Right hindlimb (tissue), 1 donor: ENCODE results near the gene TFAP2E.

Experiments
- DNase-seq: peaks from one replicate; pipeline ENCODE4 v3.0.0-alpha.2; 2018

Gene TFAP2E

GRCh38 chr1:35573198-35574124 is at the start of gene TFAP2E:
TFAP2E (plus strand) TSS chr1:35573314; CDS start chr1:35573578, 264 bp downstream.
- peak; percentile 64 for DNase-seq

DNA sequence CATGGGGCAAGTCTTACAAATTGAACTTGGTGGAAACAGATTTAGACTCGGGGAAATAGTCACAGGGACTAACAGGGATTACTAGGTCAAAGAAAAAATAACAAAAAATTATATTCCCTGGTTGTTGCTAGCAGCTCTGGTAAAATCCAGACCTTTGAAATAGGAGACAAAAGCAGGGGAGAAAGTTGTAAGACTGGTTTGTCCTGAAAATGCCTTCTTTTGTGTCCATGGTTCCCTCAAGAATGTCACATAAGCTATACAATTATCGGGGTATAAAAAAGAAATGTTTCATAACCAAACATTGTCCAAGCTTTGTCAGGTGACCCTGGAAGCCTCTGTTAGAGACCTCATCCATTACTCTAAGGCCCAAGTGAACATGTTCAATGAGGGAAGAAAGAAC is 49.0 kb upstream of the TFAP2E start:
- no peak for DNase-seq

- no peak for DNase-seq
Measured at GRCh38 chr1:35530168-35530567, 42.9 kb upstream of the TFAP2E start.

- DNase-seq, result no peak
Measured at GRCh38 chr1:35530946-35531345, 42.2 kb upstream of the TFAP2E start.

DNA sequence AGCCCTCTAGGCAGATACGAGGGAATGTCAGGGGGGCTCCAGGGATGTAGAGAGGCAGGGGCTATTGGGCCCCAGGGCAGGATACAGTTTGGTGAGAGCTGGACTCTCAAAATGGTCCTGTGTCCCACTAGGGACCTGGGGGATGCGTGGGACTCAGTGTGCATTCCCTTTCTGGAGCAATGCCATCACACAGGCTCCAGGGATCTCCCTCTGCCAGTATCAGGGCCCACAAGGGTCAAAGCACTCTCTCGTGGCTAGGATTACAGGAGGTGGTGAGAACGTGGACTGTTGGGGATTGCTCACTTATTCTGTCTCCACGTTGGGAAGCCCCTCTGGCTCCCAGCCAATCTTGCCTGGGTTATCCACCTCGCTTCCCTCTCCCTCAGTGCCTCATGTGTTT is 41.7 kb upstream of the TFAP2E start:
- DNase-seq, result no peak

DNA sequence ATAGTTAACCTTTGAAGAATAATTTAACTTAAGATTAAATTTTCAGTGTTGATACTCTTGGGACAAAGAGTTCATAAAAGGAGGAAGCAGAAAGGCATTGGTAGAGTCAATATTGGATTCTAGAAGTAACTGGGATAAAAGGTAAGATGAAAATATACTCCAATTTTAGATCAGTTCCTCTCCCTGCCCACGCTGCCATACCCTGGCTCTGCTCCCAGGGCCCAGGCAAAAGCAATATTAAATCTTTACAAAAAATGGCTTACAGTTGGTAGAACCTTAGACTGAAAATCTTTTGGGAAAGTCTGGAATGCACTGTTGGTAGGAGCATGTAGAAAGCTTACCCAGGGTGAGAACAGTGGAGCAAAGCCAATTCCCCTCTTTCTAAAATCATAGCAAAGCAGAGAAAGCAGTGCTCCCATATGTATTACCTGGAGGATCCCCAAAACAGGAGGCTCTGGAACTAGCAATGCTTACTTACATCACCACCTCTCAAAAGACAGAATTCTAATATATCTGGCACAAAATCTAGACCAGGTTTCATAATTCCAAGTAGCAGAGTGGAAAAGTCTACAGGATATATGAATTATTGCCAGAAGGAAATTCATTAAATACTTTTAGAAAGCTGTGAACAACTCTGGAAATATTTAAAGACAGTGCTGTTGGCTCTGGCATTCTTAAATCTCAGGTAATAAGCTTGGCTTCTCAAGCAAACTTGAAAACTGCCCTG is 40.5 kb upstream of the TFAP2E start:
- DNase-seq, result no peak

GRCh38 chr1:35533586-35533985 is 39.5 kb upstream of the TFAP2E start:
- DNase-seq, result no peak

DNA sequence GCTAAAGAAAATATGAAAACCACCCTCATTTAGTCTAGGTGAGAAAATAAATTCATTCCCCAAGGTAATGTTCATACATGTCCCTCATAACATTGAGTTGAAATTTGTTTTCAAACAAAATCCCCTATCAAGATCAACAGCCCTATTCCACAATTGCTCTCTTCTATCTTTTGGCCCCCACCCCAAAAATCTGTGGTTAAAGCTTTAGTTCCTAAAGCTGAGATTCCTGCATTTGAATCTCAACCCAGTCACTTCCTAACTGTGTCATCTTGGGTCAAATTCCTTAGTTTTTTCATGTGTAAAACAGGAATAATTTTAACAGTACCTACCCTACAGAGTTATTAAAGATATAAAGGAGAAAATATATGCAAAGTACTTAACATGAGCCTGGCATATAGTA is 37.9 kb upstream of the TFAP2E start:
- no peak for DNase-seq

- no peak for DNase-seq
Measured at GRCh38 chr1:35536556-35537162, 36.5 kb upstream of the TFAP2E start.

DNA sequence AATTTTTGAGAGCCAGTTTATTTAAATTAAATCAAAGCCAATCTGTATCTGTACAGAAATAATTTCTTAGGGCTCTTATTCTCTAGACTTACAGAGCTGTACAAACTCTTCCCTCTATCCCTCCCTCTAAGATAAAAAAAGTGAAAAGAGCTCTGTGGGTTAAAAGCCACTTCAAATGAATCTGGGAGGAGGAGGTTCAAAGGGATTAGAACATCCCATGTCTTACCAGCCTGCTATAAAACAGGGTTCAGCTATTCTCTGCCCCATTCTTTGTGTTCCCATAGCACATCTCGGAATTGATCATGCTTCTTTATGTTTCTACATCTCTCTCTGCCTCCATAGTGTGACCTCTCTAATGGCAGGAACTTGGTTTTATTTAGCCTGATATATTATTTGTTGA is 35.3 kb upstream of the TFAP2E start:
- no peak for DNase-seq

GRCh38 chr1:35539073-35539823 is 33.9 kb upstream of the TFAP2E start:
- no peak for DNase-seq

DNA sequence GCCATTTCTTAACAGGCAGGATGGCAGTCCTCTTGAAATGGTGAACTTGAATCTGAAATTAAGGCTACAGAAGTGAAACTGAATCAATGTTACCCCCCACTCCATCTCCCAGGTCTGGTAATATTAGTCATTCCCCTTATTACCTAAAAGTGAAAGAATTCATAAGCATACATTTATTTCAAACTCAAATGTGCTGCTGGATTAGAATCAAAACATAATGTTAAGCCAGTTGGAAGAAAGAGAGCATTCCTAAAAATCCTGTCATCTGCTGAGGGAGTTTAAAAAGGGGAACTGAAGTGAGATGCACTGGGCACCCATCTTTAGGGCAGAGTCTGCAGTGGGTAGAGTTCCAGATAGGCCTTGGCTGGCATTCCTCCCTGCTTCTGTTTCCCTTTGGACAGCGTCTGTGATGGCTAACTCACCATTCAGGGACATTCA is 33.3 kb upstream of the TFAP2E start:
- no peak for DNase-seq

DNA sequence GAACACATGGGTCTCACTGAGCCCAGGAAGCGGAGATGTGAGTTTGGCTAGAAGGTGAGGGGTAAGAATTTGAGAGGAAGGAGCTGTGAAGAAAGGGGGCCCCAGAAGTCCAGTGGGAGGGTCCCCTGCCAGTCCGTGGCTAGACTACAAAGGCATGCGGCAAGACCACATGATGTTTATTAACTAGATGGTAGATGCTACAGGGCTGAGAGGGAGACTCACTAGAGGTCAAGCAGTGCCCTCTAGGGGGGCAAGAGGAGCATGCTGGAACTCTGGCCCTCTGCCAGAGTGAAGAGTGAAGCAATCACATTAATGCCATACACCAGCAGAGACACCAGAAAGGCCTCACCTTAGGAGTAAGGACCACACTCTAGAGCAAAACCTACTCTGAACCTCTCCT is 28.1 kb upstream of the TFAP2E start:
- no peak for DNase-seq

DNA sequence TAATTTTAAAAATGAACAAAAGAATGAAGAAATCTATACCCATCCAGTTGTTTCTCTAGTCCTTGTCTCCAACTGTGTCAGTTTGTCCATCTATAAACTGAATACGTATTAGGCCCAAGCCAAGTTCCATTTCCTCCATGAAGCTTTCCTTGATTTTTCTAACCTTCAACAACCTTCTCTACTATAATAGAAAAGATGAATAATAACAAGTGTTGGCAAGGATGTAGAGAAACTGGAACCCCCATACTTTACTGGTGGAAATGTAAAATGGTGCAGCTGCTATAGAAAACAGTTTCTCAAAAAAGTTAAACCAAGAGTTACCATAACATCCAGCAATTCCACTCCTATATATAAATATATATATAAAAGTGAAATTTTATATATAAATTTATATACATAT is 26.5 kb upstream of the TFAP2E start:
- DNase-seq, result no peak

DNA sequence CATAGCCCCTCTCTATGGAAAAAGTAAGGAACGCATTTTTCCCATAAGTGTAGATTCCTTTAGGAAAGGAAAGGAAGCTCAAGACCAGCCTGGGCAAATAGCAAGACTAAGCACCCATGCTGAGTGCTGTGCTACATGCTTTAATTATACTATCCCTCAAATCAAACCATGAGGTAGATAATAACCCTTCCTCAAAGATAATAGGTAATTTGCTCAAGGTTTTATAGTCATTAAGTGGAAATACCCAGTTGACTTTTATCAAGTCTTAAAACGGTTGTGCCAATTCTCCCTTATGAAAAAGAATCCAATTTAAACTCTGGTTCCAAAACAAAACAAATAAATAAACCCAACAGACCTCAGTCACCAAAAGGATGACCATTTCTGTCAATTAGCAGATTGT is 19.3 kb upstream of the TFAP2E start:
- DNase-seq, result no peak

DNA sequence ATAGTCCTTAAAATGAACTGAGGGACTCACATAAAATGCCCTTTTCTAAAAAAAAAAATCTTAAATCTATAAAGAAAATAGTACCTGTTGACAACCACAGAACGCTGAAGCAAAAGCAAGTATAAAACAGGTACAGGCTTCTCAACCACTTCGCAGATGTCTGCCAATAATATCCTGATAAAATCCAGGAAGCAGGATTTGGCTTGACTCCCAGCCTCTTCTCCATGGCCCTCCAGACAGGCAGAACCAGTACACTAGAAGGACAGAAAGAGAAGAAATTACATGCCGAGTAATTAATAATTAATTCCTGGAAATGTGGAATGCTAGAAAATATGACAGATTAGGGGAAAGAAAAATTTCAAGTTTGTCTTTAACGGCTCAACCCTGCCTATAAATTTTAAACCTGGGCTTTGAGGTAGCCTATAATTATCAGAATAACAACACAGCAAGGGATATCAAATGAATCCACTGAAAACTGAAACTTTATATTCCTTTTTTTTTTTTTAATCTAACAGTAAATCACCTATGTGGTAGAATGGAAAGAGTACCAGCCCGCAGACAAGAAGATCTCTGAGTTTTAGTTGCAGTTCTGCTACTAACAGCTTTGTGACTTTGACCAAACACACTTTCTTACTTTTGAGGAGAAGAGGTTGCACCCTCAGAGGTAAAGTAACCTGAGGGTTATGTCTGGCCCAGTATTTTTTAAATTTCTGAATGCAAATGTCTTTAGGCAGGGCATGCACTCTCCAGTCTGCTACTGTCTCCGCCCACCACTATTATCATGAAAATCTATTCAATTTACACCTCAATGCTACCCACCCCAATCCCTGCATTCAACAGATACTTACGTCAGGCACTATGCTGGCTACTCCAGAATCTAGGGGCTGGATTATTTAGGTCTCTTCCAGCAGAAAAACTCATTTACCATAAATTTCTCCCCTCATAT is 18.6 kb upstream of the TFAP2E start:
- no peak for DNase-seq

DNA sequence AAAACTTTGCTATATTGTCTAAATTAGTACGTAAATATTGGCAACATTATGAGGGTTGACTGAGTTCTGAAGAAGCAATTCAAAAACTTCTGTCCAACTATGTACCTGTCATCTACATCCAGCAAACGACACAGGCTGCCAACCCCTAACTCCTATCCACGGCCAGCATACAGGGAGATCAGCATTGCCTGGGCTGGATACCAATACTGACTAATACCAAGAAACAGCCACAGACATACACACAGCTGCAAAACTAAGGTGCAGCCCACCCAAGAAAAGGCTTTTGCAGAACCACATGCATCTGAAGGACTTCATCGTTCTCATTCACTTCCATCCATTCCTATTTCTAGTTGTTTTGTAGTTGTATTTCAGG is 17.9 kb upstream of the TFAP2E start:
- DNase-seq, result no peak

DNA sequence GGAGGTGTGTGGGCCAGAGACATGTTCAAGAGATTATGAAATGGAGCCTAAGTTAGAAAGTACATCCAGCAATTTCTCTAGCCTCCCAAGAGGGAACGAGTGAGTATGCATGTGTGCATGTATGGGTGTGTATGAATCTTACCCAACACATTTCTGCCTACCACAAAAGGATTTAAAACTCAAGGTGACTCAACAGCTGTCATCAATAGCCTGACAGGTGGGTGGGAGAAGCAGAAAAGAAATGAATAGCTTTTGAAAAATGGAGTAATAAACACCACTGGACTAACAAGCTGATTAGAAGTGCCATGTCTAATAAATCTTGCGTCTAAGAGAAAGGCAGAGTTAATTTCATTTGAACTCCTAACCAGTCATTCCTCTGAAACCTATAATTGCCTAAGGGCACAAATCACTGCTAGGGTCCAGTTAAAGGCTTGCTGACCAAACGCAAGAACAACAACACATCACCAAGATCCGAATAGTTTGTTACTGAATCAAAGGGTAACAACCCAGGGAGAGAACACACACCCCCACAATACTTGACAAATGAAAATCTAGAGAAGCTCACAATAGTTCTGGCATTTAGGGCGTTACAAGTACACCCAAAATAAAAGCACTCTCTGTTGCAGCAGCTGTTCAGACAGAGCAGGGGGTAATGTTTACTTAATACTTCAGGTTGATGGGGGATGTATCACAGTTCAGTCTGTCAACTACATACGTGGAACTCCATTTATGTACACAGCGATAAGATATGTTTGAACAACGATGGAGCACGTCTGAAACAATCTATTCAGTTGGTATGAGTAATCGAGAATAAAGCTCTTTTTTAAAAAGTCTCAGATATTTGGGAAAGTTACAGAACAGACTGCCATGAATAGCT is 17.3 kb upstream of the TFAP2E start:
- DNase-seq, result no peak

GRCh38 chr1:35556484-35557117 is 16.5 kb upstream of the TFAP2E start:
- no peak for DNase-seq

DNA sequence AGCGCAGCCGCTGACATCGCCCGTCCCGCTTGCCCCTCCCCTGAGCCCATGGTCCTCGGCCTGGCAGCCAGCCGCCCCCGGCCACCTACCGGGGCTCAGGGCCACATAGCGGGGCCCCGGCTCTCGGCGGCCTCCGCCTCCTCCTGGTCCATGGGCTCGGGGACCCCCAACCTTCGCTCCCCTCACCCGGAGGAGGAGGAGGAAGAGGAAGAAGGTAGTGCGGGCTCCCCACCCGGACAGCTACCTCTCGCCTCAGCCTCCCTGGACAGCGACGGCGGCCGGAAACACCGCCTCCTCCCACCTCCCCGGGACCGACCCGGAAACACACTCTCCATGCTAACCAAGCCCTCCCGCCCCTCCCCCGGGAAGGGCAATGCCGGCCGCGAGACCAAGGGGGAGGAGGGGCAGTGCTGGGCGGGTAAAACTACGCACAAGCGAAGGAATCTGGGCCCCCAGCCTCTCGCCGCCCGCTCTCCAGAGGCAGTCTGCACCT is 15.9 kb upstream of the TFAP2E start, which contains the start of gene KIAA0319L:
TSS of gene KIAA0319L (minus strand) at position 286 of the 493 bp plus-strand sequence. CDS start 2,912 bp downstream, outside the sequence.
- DNase-seq, result no peak
